HTR-8/SVneo (cell line): ENCODE measurements around the gene CBARP.
A peak's percentile ranks its signal among the peaks of the same experiment; 100 is the strongest.
"Not testable (repeated sequence)": the region's sequence is repeated elsewhere in the genome, so short reads cannot be mapped to it uniquely, and the experiment has no call there.

Source experiments
- DNase-seq: peaks from one replicate; pipeline ENCODE4 v3.0.0; 2011; ENCODE audit warnings: low spot score, mixed read lengths; ENCODE audit not compliant: insufficient read length
- FAIRE-seq: peaks from 2 replicates; lab custom pipeline; 2011; peaks lifted over from hg19 to GRCh38; lab: Jason Lieb, UNC

Gene CBARP

DNA sequence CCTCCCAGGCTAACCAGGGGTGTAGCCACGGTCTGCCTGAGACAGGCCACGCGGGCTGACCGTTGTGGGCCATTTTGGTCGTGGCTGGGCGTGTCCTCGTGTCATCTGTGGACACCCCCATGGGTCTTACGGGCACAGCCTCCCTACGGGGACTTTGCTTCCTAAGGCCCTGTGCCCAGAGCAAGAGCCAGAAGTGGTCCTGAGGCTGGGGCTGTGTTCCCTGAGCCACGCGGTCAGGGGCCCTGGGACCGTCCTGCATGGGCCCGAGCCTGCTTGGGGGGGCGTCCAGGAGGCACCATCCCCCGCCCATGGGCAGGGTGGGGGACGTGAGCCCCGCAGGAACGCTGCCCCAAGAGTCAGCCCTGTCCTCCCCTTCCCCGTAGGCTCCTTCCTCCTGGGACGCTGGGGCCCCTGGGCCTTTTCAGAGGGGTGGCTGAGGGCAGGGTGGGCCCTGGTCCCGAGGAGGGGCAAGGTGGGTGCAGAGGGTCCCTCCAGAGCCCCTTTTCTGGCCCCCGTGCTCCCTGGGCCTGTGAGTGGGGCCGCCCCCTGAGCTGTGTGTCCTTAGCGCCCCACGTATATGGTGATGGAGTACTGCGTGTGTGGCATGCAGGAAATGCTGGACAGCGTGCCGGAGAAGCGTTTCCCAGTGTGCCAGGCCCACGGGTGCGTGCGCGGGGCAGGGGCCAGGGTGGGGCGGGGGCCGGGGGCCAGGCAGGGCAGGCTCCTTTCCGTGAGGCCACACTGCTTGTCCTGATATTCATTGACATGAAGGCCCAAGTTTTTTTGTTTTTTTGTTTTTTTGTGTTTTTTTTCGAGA is 18.8 kb downstream of the CBARP start:
- DNase-seq (no peak), FAIRE-seq (no peak)

- no peak for FAIRE-seq
- DNase-seq: no peak
Measured at GRCh38 chr19:1217366-1217765, 20.4 kb downstream of the CBARP start.

- FAIRE-seq (no peak), DNase-seq (no peak)
Measured at GRCh38 chr19:1216756-1217155, 21.0 kb downstream of the CBARP start.

GRCh38 chr19:1214862-1215731 is 22.7 kb downstream of the CBARP start:
- DNase-seq: no peak
- FAIRE-seq: no peak

GRCh38 chr19:1214299-1214861 is 23.4 kb downstream of the CBARP start:
- DNase-seq (no peak), FAIRE-seq (no peak)

GRCh38 chr19:1213391-1214286 is 24.2 kb downstream of the CBARP start:
- FAIRE-seq: no peak
- no peak for DNase-seq

GRCh38 chr19:1211494-1212234 is 26.1 kb downstream of the CBARP start:
- DNase-seq: no peak
- no peak for FAIRE-seq

DNA sequence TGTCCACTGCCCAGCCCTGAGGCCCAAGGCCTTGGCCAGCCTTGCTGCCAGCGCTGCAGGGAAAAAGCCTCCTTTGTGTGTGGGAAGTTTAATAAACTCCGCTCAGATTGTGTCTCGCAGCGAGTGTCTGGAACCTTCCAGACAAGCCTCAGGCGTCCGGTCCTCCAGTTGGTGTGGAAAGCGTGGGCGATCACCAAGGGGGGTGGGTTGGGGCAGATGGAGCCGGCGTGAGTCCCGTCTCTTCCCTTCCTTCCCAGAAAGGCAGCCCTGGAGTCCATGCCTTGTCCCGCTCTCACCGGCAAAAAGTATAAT is 27.6 kb downstream of the CBARP start:
- FAIRE-seq (no peak), DNase-seq (no peak)

GRCh38 chr19:1208830-1209229 is 29.0 kb downstream of the CBARP start:
- FAIRE-seq, DNase-seq: not testable (repeated sequence)

DNA sequence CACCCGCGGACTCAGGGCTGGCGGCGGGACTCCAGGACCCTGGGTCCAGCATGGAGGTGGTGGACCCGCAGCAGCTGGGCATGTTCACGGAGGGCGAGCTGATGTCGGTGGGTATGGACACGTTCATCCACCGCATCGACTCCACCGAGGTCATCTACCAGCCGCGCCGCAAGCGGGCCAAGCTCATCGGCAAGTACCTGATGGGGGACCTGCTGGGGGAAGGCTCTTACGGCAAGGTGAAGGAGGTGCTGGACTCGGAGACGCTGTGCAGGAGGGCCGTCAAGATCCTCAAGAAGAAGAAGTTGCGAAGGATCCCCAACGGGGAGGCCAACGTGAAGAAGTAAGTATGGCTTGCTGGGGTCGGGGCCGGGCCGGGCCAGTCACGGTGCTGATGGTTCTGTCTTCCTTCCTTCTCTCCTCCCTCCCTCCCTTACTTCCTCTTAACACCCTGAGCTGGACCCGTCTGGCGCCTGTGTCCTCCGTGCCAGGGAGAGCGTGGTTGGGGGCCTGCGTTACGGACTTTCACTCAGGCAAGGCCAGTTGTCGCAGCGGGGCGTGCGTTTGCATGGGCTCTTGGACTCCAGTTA is 30.8 kb downstream of the CBARP start:
- DNase-seq: no peak

GRCh38 chr19:1206150-1206863 is 31.5 kb downstream of the CBARP start:
- no peak for DNase-seq
- FAIRE-seq: no peak

More for the DNA sequence above, 30.8 kb downstream of the CBARP start:
- FAIRE-seq: no peak

GRCh38 chr19:1205114-1206099 is 32.4 kb downstream of the CBARP start, which contains the start of gene STK11:
STK11 (plus strand) TSS chr19:1205778; CDS start chr19:1206914, 1,136 bp downstream.
- DNase-seq (peak; percentile 97), FAIRE-seq (peak; percentile 91)

DNA sequence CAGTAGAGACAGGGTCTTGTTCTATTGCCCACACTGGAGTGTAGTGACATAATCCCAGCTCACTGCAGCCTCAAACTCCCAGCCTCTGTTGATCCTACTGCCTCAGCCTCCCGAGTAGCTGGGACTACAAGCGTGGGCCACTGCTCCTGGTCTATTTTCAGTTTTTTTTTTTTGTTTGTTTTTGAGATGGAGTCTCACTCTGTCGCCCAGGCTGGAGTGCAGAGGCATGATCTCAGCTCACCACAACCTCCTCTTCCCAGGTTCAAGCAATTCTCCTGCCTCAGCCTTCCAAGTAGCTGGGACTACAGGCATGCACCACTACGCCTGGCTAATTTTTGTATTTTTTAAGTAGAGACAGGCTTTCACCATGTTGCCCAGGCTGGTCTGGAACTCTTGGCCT is 37.2 kb downstream of the CBARP start:
- DNase-seq, FAIRE-seq: not testable (repeated sequence)

- FAIRE-seq: no peak
- DNase-seq: no peak
Measured at GRCh38 chr19:1199531-1199930, 38.3 kb downstream of the CBARP start.

- DNase-seq: no peak
- FAIRE-seq: no peak
Measured at GRCh38 chr19:1189419-1189818, 48.4 kb downstream of the CBARP start.

DNA sequence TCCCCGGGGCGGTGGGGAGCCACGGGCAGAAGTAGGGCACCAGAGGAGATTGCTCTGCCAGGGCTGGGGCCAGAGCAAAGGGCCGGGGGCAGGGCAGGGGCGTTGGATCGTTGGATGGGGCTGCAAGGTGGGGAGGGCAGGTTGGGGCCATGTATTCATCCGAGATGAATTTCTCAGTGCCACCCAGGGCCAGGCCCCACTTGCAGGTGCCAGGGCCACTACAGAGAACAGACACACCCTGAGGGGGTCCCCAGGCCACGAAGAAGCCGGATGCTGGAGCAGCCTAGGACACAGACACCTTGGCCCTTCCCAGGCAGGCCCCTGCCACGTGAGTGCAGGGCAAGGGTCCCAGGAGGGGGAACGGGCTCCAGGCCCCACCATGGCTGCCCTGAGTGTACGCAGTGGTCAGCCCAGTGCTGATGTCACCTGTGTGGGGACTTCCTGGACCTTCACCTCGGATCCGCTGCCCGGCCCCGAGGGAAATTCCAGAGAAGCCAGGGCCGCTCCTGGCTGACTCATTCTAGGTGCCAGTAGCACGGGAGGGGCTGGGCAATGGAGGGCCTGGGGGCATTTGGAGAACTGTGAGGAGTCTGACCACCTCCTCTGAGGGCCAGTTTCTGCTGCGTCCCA is 54.1 kb downstream of the CBARP start:
- DNase-seq (peak; percentile 76), FAIRE-seq (no peak)

- DNase-seq (no peak), FAIRE-seq (no peak)
Measured at GRCh38 chr19:1182727-1183126, 55.1 kb downstream of the CBARP start.
